ENCODE results near the gene GET3. TPM values are rescaled to one million over a fixed set of nuclear protein-coding genes. Genes with fewer than 3 reads are reported as not detected.
"Not testable (repeated sequence)": the region's sequence is repeated elsewhere in the genome, so short reads cannot be mapped to it uniquely, and the experiment has no call there.

Gene GET3
- total RNA-seq, 1 donor from 2014 or later = 57.5 TPM

DNA sequence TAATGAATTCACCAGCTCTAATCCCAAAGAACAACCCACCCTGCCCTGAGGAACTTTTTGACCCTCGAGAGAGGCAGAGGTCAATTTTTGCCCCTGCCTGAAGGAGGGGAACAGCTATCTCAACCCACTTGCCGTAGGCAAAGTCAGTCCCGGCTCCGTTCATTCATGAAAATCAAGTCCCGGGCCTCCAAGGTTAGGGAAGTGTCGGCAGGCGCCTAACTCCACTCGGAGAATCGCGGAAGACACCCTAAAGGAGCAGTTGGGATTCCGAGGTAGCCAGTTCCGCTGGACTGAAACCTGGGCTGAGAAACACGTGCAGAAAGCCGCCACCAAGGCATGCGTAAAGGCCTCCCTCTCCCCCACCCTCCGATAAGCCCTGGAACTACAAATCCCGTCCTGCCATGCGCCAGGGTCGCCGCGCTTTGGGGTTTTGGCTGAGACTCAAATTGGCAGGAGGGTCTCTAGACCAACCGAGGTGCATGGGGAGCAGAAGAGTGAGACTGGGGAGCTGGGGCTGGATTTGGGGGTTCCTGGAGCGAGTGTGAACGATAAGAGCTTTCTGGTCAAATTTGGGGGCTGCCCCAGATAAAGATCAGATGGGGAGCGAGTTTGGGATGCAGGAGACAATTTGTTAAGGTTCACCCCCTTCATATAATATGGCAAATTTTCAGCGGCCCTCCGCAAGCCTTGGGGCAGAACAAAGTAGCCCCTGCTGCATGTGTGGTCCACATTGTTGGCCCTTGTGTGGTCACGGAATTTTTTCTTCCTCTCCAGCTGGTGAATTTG is 13.5 kb upstream of the GET3 start, which contains the start of gene TNPO2:
Gene TNPO2, minus strand, starts transcription at position 292 of the 786 bp plus-strand sequence. CDS start 2,955 bp downstream, outside the sequence.
- peaks cover 17% of the 10 kb centered on the region for H3K36me3 ChIP-seq
- peak within 1 kb of the TSS; percentile 87 for H3K27ac ChIP-seq
- H3K4me3 ChIP-seq = peak within 1 kb of the TSS; percentile 66
- no peaks in the 10 kb centered on the region for H3K9me3 ChIP-seq
- intact Hi-C loops (cut with DNase I) = no loop called here
- TF ChIP-seq, protein P1, sequence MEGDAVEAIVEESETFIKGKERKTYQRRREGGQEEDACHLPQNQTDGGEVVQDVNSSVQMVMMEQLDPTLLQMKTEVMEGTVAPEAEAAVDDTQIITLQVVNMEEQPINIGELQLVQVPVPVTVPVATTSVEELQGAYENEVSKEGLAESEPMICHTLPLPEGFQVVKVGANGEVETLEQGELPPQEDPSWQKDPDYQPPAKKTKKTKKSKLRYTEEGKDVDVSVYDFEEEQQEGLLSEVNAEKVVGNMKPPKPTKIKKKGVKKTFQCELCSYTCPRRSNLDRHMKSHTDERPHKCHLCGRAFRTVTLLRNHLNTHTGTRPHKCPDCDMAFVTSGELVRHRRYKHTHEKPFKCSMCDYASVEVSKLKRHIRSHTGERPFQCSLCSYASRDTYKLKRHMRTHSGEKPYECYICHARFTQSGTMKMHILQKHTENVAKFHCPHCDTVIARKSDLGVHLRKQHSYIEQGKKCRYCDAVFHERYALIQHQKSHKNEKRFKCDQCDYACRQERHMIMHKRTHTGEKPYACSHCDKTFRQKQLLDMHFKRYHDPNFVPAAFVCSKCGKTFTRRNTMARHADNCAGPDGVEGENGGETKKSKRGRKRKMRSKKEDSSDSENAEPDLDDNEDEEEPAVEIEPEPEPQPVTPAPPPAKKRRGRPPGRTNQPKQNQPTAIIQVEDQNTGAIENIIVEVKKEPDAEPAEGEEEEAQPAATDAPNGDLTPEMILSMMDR (IDR thresholded peaks at IDR 0.05) = no peak
- DNase-seq = no peak
- no peaks in the 10 kb centered on the region for H3K27me3 ChIP-seq (ENCODE audit: low read depth)
- H3K4me1 ChIP-seq = peaks cover 32% of the 10 kb centered on the region
- peak; percentile 56 to 67 for ATAC-seq

DNA sequence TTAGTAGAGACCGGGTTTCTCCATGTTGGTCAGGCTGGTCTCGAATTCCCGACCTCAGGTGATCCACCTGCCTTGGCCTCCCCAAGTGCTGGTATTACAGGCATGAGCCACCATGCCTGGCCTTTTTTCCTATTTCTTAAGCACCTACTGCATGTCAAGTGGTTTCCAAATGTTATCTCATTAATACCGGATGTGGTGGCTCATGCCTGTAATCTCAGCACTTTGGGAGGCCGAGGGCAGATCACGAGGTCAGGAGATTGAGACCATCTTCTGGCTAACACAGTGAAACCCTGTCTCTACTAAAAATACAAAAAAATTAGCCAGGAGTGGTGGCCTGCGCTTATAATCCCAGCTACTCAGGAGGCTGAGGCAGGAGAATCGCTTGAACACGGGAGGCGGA is 11.7 kb upstream of the GET3 start:
- Histone ChIP-seq H3K4me1 (peaks cover 24% of the 10 kb centered on the region), H3K36me3 (peaks cover 31% of the 10 kb centered on the region)
- H3K9me3 ChIP-seq; H3K27me3 ChIP-seq (ENCODE audit: low read depth); intact Hi-C loops (cut with DNase I); ATAC-seq; DNase-seq; H3K4me3 ChIP-seq; H3K27ac ChIP-seq: not testable (repeated sequence)

DNA sequence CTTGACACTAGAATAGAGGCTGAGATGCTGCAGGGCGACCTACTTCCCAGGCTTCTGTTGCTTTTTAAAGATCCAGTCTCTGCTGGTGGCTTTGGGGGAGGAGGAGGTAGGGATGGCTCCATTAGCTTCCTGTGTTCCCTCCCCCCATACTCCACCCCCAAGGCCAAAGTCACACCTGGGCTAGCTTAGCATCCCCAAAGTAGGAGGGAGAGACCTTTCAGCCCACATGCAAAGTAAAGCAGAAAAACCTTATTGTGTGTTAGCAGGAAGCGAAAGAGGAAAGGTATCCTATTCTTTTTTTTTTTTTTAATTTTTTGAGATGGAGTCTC is 10.3 kb upstream of the GET3 start:
- peaks cover 43% of the 10 kb centered on the region for H3K36me3 ChIP-seq
- TF ChIP-seq, protein P1 (IDR thresholded peaks at IDR 0.05) = no peak
- DNase-seq (no peak), ATAC-seq (no peak)
- no peak overlapping the region for H3K27ac ChIP-seq
- H3K9me3 ChIP-seq = no peaks in the 10 kb centered on the region
- intact Hi-C loops (cut with DNase I) = no loop called here
- no peak overlapping the region for H3K4me3 ChIP-seq
- peaks cover 23% of the 10 kb centered on the region for H3K4me1 ChIP-seq
- no peaks in the 10 kb centered on the region for H3K27me3 ChIP-seq (ENCODE audit: low read depth)

DNA sequence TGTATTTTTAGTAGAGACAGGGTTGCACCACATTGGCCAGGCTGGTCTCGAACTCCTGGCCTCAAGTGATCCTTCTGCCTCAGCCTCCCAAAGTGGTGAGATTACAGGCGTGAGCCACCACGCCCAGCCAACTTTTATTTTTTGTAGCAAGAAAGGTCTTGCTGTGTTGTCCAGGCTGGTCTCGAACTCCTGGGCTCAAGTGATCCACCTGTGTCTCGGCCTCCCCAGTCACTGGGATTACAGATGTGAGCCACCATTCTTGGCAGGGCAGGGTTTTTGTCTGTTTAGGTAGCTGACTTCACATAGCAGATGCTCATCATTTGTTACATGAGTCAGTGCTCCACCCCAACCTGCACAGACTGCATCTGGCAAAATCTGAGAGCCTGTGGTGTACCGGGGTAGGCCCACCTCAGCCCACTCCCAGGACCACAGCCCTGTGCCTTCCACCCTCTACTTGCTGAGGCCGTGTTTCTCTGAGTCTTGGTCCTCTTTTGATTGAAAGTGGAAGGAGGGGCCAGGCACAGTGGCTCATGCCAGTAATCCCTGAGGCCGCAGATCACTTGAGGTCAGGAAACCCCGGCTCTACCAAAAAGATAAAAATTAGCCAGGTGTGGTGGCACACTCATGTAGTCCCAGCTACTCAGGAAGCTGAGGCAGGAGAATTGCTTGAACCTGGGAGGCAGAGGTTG is 9.4 kb upstream of the GET3 start:
- ATAC-seq = no peak
- no peak for DNase-seq
- intact Hi-C loops (cut with DNase I) = no loop called here
- Histone ChIP-seq H3K9me3 (no peaks in the 10 kb centered on the region), H3K27me3 (ENCODE audit: low read depth) (no peaks in the 10 kb centered on the region), H3K4me1 (peaks cover 31% of the 10 kb centered on the region), H3K27ac (no peak overlapping the region), H3K36me3 (peaks cover 50% of the 10 kb centered on the region), H3K4me3 (no peak overlapping the region)
- TF ChIP-seq, protein P1 (IDR thresholded peaks at IDR 0.05) = no peak

DNA sequence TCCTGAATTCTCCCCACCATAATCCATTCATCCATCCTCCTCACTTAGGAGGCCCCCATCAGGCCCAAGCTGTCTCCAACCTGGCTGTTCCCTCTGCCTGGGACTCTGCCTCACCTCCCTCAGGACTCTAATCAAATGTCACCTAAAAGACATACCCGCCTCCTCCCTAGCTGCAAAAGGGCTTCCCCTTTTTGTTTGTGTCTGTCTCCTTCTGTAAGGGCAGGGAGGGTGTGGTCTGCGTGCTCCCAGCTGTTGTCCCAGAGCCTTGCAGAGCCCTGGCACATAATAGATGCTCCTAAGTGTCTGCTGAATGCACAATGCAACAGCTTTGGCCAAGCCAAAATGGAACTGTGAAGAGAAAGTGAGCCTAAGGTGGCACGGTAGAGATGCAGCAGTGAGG is 7.2 kb upstream of the GET3 start:
- intact Hi-C loops (cut with DNase I) = no loop called here
- DNase-seq = no peak
- H3K4me3 ChIP-seq = no peak overlapping the region
- H3K4me1 ChIP-seq = peaks cover 26% of the 10 kb centered on the region
- no peak for ATAC-seq
- H3K27ac ChIP-seq = no peak overlapping the region
- peaks cover 50% of the 10 kb centered on the region for H3K36me3 ChIP-seq
- TF ChIP-seq, protein P1 (IDR thresholded peaks at IDR 0.05) = no peak
- H3K9me3 ChIP-seq = no peaks in the 10 kb centered on the region
- H3K27me3 ChIP-seq (ENCODE audit: low read depth) = no peaks in the 10 kb centered on the region

DNA sequence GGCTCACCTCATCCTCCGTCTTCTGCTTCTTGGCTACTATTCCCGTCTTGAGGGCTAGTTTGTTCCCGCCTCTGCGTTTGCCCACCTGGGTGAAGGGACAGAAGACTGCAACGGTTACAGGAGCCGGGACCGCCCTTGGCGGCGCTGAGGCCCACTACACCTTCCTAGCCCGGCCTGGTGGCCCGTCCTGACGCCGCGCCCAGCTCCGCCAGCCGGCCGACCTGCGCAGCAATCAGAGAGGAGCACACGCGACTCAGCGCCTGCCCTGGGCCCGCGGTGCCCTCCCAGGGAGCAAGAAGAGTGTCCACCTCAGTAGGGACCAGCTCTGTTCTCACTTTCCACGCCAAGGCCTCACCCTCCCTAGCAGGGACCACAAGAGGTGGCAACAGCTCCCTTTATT is 6.0 kb upstream of the GET3 start:
- Histone ChIP-seq H3K36me3 (peaks cover 50% of the 10 kb centered on the region), H3K4me1 (peaks cover 31% of the 10 kb centered on the region), H3K27ac (no peak overlapping the region), H3K27me3 (ENCODE audit: low read depth) (no peaks in the 10 kb centered on the region), H3K4me3 (no peak overlapping the region), H3K9me3 (no peaks in the 10 kb centered on the region)
- intact Hi-C loops (cut with DNase I) = no loop called here
- DNase-seq = no peak
- TF ChIP-seq, protein P1 (IDR thresholded peaks at IDR 0.05) = no peak
- ATAC-seq = no peak

Measured in lower lobe of right lung (tissue), 2 donors.